Stimulated activated CD4-positive, alpha-beta T cell treated with anti-CD3 and anti-CD28 coated beads, TNF-alpha, amount 100 ng/mL, for 24 hours (primary cell): ENCODE results near the gene DOP1B.

ENCODE experiments used
- DNase-seq, 3 experiments: peaks; one replicate each; pipeline ENCODE4 v3.0.0-alpha.2; 2020; ENCODE audit warnings: low read depth in 3 of 3

The DOP1B gene

DNA sequence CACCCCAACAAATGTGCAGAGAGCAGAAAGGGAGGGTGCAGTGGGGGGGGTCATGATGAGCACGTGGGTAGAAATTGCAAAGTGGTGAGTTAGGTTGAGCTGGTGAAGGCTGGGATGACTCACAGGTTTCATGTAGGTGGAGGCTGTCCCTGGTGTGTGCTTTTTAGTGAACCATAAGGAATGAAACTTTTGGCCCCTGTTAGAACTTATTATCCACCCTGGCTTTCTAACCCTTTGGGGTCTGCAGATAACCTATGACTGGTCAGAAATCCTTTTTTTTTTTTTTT lies 46.9 kb downstream of the DOP1B start:
- DNase-seq = peak; percentile 25 to 50 (median 34)

DNA sequence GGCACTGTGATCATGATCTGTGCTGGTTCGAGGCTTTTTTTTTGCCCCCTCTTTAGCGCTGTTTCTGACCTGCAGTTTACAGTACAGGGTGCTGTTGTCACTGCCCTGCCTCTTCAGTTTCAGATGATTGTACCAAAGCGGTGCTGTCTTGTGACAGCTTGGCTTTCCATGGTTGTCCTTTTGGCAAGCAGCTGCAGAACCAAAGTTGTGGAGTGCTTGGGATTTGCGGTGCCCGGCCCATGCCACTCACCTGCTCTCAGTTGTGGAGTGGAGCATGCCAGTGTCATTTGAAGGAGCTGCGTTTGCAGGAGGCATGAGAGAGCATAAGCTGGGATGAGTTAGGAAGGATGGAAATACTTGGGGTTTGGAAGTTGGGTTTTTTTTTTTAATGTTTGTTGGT lies 48.4 kb downstream of the DOP1B start:
- DNase-seq = no peak

DNA sequence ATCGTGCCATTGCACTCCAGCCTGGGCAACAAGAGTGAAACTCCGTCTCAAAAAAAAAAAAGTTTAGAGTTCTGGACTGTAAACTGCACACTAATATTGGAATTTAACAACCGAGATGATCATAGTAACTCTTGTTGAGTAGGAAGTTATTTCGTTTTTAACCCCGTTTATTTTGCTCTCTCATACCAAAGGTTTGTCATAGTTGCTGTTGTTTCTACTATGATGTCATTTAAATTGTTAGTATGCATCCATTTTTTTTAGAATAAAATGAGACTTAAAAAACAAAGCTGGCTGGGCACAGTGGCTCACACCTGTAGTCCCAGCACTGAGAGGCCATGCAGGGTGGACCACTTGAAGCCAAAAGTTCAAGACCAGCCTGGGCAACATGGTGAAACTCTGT lies 49.3 kb downstream of the DOP1B start:
- no peak for DNase-seq
